ENCODE results near the gene ATG16L1.

- no peak for TF ChIP-seq CTCF (conservative IDR thresholded peaks at IDR 0.05)
- TF ChIP-seq ZFX (IDR thresholded peaks at IDR 0.05) = no peak
Observed at GRCh38 chr2:233242231-233242927, 9.1 kb upstream of the ATG16L1 start.

All from C4-2B (cell line).